Lower lobe of right lung (tissue), 2 donors: ENCODE data around the gene MTF2. TPM values are rescaled to one million over a fixed set of nuclear protein-coding genes. Genes with fewer than 3 reads are reported as not detected.
A peak's percentile ranks its signal among the peaks of the same experiment; 100 is the strongest.

Experiments
- ATAC-seq, 2 donors: fragments of 200-7000 bp; cut with Tn5 transposase; one replicate each; pipeline ENCODE4 v1.9.1; 2020 to 2022; ENCODE audit warnings: mild to moderate bottlenecking in 2 of 2, moderate library complexity in 2 of 2
- DNase-seq: peaks from one replicate; pipeline ENCODE4 v3.0.0-alpha.2; 2020
- H3K27ac ChIP-seq: fragments of 200-600 bp; one replicate; pipeline ENCODE4 v1.8.0; 2022
- H3K27me3 ChIP-seq: fragments of 200-600 bp; one replicate; pipeline ENCODE4 v1.8.0; 2022; ENCODE audit warnings: low read depth
- H3K36me3 ChIP-seq: fragments of 200-600 bp; one replicate; pipeline ENCODE4 v1.8.0; 2022; ENCODE audit warnings: mild to moderate bottlenecking
- H3K4me1 ChIP-seq: fragments of 200-600 bp; one replicate; pipeline ENCODE4 v1.8.0; 2022
- H3K4me3 ChIP-seq: fragments of 200-600 bp; one replicate; pipeline ENCODE4 v1.8.0; 2022; ENCODE audit warnings: mild to moderate bottlenecking
- H3K9me3 ChIP-seq: fragments of 200-600 bp; one replicate; pipeline ENCODE4 v1.8.0; 2022
- intact Hi-C: fragments of 100-400 bp; cut with DNase I; formaldehyde crosslinking; loops from one replicate; pipeline ENCODE4 v1.11.0; 2022
- total RNA-seq: library from RNA; stranded (reverse); fragmentation: NEBNext Ultra II Directional; extraction: Animal tissue kit (Norgen Biotek cat#: 25700); gene quantifications from one replicate; pipeline ENCODE4 v1.2.1, GENCODE V29; 2021
- TF ChIP-seq, protein P1 (sequence below): fragments of 200-600 bp; IDR thresholded peaks from one replicate; pipeline ENCODE4 v1.8.0; 2022; ENCODE audit warnings: antibody characterized with exemption, mild to moderate bottlenecking
- donor health status: DM: no; HTN: yes; CAD: no; lungs with severe emphysema.

The MTF2 gene
- total RNA-seq, 1 donor from 2014 or later = 20.2 TPM

GRCh38 chr1:93078203-93078602 is 880 bp upstream of the MTF2 start:
- Histone ChIP-seq H3K9me3 (no peaks in the 10 kb centered on the region), H3K27ac (peak overlapping the region; percentile 87), H3K4me1 (peaks cover 34% of the 10 kb centered on the region), H3K36me3 (no peaks in the 10 kb centered on the region), H3K4me3 (peak overlapping the region; percentile 82), H3K27me3 (no peaks in the 10 kb centered on the region)
- TF ChIP-seq, protein P1, sequence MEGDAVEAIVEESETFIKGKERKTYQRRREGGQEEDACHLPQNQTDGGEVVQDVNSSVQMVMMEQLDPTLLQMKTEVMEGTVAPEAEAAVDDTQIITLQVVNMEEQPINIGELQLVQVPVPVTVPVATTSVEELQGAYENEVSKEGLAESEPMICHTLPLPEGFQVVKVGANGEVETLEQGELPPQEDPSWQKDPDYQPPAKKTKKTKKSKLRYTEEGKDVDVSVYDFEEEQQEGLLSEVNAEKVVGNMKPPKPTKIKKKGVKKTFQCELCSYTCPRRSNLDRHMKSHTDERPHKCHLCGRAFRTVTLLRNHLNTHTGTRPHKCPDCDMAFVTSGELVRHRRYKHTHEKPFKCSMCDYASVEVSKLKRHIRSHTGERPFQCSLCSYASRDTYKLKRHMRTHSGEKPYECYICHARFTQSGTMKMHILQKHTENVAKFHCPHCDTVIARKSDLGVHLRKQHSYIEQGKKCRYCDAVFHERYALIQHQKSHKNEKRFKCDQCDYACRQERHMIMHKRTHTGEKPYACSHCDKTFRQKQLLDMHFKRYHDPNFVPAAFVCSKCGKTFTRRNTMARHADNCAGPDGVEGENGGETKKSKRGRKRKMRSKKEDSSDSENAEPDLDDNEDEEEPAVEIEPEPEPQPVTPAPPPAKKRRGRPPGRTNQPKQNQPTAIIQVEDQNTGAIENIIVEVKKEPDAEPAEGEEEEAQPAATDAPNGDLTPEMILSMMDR = no peak
- intact Hi-C loops = no loop called here
- ATAC-seq (no peak), DNase-seq (no peak)

- H3K9me3 ChIP-seq = no peaks in the 10 kb centered on the region
- no peaks in the 10 kb centered on the region for H3K36me3 ChIP-seq
- H3K27me3 ChIP-seq = no peaks in the 10 kb centered on the region
- H3K4me1 ChIP-seq = peaks cover 34% of the 10 kb centered on the region
- TF ChIP-seq, protein P1 = no peak
- peak overlapping the region; percentile 87 for H3K27ac ChIP-seq
- no peak for ATAC-seq
- no peak for DNase-seq
- H3K4me3 ChIP-seq = peak overlapping the region; percentile 82
- intact Hi-C loops = no loop called here
Observed at GRCh38 chr1:93078638-93078985, 471 bp upstream of the MTF2 start.

- Histone ChIP-seq H3K36me3 (no peaks in the 10 kb centered on the region), H3K4me1 (peaks cover 34% of the 10 kb centered on the region), H3K27me3 (no peaks in the 10 kb centered on the region), H3K4me3 (peak overlapping the region; percentile 82), H3K27ac (peak overlapping the region; percentile 87), H3K9me3 (no peaks in the 10 kb centered on the region)
- intact Hi-C loops = no loop called here
- DNase-seq (peak; percentile 51), ATAC-seq (peak; percentile 22 to 41)
- TF ChIP-seq, protein P1 = no peak
Observed at GRCh38 chr1:93079685-93080141, 630 bp downstream of the MTF2 start.

GRCh38 chr1:93080179-93080823 is 1.2 kb downstream of the MTF2 start:
- peaks cover 4% of the 10 kb centered on the region for H3K36me3 ChIP-seq
- ATAC-seq = peak; percentile 65
- H3K27me3 ChIP-seq = no peaks in the 10 kb centered on the region
- peak overlapping the region; percentile 87 for H3K27ac ChIP-seq
- intact Hi-C loops = no loop called here
- peaks cover 34% of the 10 kb centered on the region for H3K4me1 ChIP-seq
- H3K4me3 ChIP-seq = peak overlapping the region; percentile 82
- H3K9me3 ChIP-seq = no peaks in the 10 kb centered on the region
- TF ChIP-seq, protein P1 = peak; percentile 42
- no peak for DNase-seq

DNA sequence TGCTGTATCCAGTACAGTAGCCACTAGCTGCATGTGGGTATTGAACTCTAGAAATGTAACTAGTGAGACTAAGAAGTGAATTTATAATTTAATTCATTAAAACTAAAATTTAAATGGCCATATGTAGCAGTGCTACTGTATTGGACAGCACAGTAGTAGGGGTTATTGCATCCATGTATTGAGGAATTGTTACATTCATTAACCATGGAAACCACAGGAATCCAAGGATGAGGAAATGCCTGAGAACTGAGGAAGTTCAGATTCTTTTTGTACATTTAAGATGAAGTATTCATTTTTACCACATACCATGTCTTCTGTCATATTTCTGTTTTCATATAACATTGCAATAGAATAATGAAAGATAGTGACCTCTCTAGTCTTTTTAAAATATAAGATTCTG is 2.6 kb downstream of the MTF2 start:
- H3K4me3 ChIP-seq = peak overlapping the region; percentile 82
- TF ChIP-seq, protein P1 = no peak
- H3K27me3 ChIP-seq = no peaks in the 10 kb centered on the region
- H3K36me3 ChIP-seq = peaks cover 9% of the 10 kb centered on the region
- ATAC-seq (no peak), DNase-seq (no peak)
- peaks cover 34% of the 10 kb centered on the region for H3K4me1 ChIP-seq
- H3K27ac ChIP-seq = no peak overlapping the region
- no peaks in the 10 kb centered on the region for H3K9me3 ChIP-seq
- intact Hi-C loops = no loop called here
